Raji (cell line): Measurements from ENCODE around the gene DNAJB6.

ENCODE experiments used
- POLR2A ChIP-seq: IDR thresholded peaks from 2 replicates; pipeline ENCODE4 v1.6.1; 2011; ENCODE audit warnings: low read depth, low read length, control low read depth; ENCODE audit not compliant: insufficient read depth

Gene DNAJB6

DNA sequence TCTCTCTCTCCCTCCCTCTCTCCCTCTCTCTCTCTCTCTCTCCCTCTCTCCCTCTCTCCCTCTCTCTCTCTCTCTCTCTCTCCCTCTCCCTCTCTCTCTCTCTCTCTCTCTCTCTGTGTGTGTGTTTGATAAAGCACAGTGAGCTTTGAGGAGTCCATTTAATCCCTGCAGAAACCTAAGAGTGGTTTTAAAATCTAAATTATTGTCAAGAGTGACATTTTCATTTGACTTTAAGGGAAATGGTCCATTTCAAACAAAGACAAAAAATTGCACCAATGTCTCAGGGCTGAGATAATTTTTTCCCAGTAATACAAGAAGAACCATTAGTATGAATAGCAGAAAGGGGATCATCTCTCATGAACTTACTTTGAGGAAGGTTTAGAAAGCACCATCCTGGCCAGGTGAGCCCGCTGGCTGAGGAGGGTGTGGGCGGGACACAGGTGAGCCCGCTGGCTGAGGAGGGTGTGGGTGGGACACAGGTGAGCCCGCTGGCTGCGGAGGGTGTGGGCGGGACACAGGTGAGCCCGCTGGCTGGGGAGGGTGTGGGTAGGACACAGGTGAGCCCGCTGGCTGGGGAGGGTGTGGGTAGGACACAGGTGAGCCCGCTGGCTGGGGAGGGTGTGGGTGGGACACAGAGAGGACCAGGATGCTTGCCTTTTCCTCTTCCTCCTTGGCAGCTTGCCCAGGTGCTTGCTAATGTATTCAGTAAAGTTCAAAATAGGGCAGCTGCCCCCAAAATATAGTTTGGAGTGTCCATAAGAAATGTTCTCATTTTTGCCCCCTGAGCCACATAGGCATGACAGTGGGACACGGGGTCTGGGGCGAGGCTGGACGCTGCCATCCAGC, 125.0 kb downstream of the DNAJB6 start:
- no peak for TF ChIP-seq POLR2A

GRCh38 chr7:157462419-157462771, 125.6 kb downstream of the DNAJB6 start:
- no peak for TF ChIP-seq POLR2A

DNA sequence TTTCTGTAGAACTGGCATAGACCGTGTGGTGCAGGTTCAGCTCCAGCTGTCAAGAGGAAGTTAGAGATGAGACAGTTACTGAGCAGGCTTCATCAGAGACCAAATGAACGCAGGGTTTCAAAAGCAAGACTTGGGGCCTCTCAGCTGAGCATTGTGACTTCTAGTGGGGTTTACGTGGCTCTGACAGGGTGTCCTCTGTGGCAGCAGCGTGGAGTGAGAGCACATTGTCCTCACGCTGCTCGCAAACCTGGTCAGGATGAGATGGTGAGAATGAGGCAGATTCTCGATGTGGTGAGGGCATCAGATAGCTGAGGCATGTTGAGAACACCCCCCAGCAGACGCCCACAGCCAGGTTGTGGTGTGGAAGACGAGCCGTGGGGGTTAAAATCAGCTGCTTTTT, 126.0 kb downstream of the DNAJB6 start:
- no peak for TF ChIP-seq POLR2A

DNA sequence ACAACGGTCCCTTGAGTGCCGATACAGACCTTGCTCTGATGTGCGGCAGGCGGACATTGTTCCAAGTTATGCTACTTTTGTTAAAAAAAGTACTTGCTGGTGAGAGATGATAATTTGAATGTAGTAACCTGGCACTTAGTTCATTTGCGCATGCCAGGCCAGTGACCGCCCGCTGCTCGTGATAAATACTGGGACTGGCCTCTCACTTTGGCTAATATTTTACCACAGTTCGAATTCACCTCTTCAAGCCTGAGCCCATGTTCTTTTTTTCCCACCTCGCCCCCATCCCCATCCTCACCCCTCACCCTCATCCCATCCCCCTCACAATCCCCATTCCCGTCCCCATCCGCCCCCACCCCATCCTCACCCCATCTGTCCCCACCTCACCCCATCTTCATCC, 126.4 kb downstream of the DNAJB6 start:
- TF ChIP-seq POLR2A, result no peak

DNA sequence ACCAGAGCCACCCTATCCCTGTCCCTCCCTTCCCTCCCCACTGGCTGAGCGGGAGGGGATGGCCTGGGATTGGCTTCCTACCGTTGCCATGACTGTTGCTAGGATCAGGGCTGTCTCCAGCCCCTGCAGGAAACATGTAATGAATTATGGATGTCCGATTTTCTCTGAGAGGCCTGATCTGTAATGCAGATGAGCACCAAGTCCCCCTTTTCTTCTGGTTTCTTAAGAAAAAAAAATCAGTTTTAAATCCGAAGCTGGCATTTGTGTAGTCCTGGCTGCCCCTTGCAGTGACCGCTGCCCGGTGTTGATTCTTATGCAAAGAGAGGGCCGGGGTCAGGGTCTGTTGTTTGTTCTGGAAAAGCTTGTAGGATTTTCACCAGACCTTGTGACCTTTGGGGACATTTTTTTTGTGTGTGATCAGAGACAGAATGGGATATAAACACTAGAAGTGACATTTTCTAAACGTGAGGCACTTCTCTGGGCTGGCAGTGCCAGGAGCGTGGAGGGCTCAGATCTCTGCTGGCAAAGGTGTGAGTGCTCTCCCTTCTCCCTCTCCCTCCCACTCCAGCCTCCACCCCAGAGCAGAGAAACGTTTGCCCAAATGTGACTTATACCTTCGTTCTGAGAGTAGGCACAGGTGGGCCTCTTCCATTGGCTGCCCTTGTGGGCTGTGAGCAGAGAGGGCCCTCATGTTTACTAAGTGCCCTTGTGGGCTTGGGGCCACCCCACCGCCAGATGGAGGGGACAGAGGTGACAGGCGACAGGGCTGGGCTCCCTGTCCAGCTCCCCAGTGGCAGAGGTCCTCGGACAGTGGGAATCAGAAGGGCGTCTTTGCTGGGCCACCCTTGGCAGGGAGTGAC, 127.5 kb downstream of the DNAJB6 start:
- no peak for TF ChIP-seq POLR2A

DNA sequence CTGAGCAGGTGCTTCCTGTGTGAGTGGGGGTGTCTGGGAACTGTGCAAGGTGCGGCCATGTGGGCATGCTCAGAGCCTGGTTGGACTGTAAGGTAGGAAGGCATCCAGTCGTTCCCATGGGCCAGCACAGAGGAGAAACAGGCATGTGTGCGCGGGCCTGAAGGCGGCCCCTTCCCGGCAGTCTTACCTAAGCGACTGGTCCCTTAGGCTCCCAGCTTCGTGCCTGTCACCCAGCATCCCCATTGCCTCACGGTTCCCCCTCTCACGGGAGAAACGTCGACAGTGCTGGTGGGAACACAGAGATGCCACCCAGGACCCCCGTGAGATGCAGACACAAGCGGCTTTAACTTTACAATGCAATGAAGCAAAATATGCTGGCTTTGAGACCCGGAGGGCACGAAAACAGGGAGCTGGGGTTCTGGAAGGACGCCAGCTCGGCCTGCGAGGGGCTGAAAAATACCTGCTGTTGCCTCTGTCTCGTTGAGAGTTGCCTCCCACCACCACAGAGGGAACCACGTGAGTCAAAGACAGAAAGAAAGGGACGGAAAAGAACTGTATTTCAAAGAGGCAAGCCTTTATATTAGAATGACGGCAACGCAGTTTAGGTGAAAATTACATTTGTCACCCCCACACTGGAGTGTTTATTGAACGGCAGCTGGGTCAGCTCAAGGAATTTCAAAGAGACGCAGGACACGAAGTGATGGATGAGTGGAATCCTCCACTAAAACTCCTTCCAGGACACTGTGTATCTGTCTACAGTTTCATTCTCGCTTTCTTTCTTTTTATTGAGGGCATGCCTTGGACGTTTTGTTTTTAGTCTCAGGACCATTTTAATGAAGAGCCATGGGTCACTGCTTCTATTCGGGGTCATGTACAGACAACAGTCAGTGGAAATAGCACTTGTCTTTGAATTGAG, 128.4 kb downstream of the DNAJB6 start:
- TF ChIP-seq POLR2A, result no peak

DNA sequence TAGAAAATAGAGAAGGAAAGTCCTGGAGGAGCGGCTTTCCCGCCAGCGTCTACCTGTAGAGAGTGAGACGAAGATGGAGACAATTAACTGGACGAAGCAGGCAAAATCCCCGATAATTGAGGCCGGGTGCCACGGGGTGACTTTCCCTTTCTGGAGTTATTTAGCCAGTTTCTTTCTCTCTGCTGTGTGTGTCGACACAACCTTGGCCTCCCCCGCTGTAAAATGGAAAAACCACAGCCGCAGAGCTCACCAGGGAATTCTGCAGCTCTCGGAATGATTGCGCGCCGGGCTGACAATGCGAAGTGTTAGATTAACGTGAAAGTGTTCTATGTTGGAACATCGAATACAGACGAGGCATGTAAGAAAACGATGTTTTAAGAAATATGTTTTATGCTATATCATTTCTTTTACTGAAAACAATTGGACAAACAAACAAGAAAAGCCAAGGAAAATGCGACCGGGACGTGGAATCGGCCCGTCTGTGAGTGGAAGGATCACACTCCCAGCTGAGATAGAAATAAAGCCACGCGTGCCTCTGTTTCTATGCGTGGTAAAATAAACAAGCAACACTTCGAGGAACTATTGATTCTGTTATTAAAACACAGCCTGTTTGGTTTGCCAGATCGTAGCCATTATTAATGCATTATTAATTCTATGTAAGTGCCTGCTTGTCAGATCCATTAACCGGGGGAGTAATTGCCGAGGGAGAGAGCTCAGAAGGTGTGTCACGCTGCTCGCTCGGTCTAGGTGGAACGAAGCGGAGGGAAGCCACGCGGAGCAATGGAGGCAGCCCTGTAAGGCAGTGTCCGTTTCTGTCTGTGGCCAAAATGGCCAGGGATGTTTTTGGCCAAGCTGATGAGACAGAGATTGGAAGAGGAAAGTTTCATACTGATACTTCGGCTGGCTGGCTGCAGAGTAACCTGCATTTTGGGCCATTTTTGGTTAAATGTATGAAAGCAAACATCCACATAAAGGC, 129.4 kb downstream of the DNAJB6 start:
- TF ChIP-seq POLR2A, result no peak

- TF ChIP-seq POLR2A, result no peak
Observed at GRCh38 chr7:157466867-157467261, 130.1 kb downstream of the DNAJB6 start.
